ENCODE measurements around the gene TEDC1.

Gene TEDC1

GRCh38 chr14:105449276-105450122 is 41.5 kb upstream of the TEDC1 start:
- Histone ChIP-seq H3K4me1 (ENCODE audit: control insufficient read depth, insufficient read depth, low read length) (no peaks in the 10 kb centered on the region; the same call in 1 of the 2 replicates), H3K27me3 (ENCODE audit: control insufficient read depth, insufficient read depth, low read length) (no peaks in the 10 kb centered on the region), H3K36me3 (ENCODE audit: control insufficient read depth, insufficient read depth, low read length) (peaks cover 46% of the 10 kb centered on the region), H3K27ac (ENCODE audit: low read length) (no peak overlapping the region), H3K4me3 (ENCODE audit: low read length) (no peak overlapping the region), H3K9me3 (ENCODE audit: control insufficient read depth, insufficient read depth, low read length) (no peaks in the 10 kb centered on the region)
- no peak for DNase-seq (ENCODE audit: low read depth, low spot score)
- no CpG with 5 or more reads among the region's 47 CpGs for whole genome bisulfite sequencing (ENCODE audit: insufficient coverage, insufficient read length)

GRCh38 chr14:105450123-105450505 is 40.9 kb upstream of the TEDC1 start:
- H3K27ac ChIP-seq (ENCODE audit: low read length) = no peak overlapping the region
- H3K9me3 ChIP-seq (ENCODE audit: control insufficient read depth, insufficient read depth, low read length) = no peaks in the 10 kb centered on the region
- H3K27me3 ChIP-seq (ENCODE audit: control insufficient read depth, insufficient read depth, low read length) = no peaks in the 10 kb centered on the region
- no peaks in the 10 kb centered on the region; the same call in 1 of the 2 replicates for H3K4me1 ChIP-seq (ENCODE audit: control insufficient read depth, insufficient read depth, low read length)
- no CpG with 5 or more reads among the region's 22 CpGs for WGBS (ENCODE audit: insufficient coverage, insufficient read length)
- H3K4me3 ChIP-seq (ENCODE audit: low read length) = no peak overlapping the region
- no peak for DNase-seq (ENCODE audit: low read depth, low spot score)
- peaks cover 46% of the 10 kb centered on the region for H3K36me3 ChIP-seq (ENCODE audit: control insufficient read depth, insufficient read depth, low read length)

GRCh38 chr14:105450864-105451720 is 40.0 kb upstream of the TEDC1 start:
- no peaks in the 10 kb centered on the region; the same call in 1 of the 2 replicates for H3K4me1 ChIP-seq (ENCODE audit: control insufficient read depth, insufficient read depth, low read length)
- H3K27ac ChIP-seq (ENCODE audit: low read length) = no peak overlapping the region
- DNase-seq (ENCODE audit: low read depth, low spot score) = no peak
- H3K36me3 ChIP-seq (ENCODE audit: control insufficient read depth, insufficient read depth, low read length) = peaks cover 52% of the 10 kb centered on the region
- no peak overlapping the region for H3K4me3 ChIP-seq (ENCODE audit: low read length)
- H3K27me3 ChIP-seq (ENCODE audit: control insufficient read depth, insufficient read depth, low read length) = no peaks in the 10 kb centered on the region
- WGBS (ENCODE audit: insufficient coverage, insufficient read length) = no CpG with 5 or more reads among the region's 29 CpGs
- H3K9me3 ChIP-seq (ENCODE audit: control insufficient read depth, insufficient read depth, low read length) = no peaks in the 10 kb centered on the region

- H3K4me3 ChIP-seq (ENCODE audit: low read length) = no peak overlapping the region
- DNase-seq (ENCODE audit: low read depth, low spot score) = no peak
- no peaks in the 10 kb centered on the region; the same call in 1 of the 2 replicates for H3K4me1 ChIP-seq (ENCODE audit: control insufficient read depth, insufficient read depth, low read length)
- peaks cover 64% of the 10 kb centered on the region for H3K36me3 ChIP-seq (ENCODE audit: control insufficient read depth, insufficient read depth, low read length)
- H3K27me3 ChIP-seq (ENCODE audit: control insufficient read depth, insufficient read depth, low read length) = no peaks in the 10 kb centered on the region
- WGBS (ENCODE audit: insufficient coverage, insufficient read length) = no CpG with 5 or more reads among the region's 14 CpGs
- no peak overlapping the region for H3K27ac ChIP-seq (ENCODE audit: low read length)
- no peaks in the 10 kb centered on the region for H3K9me3 ChIP-seq (ENCODE audit: control insufficient read depth, insufficient read depth, low read length)
Measured at GRCh38 chr14:105452963-105453362, 38.1 kb upstream of the TEDC1 start.

GRCh38 chr14:105453847-105454246 is 37.2 kb upstream of the TEDC1 start:
- Histone ChIP-seq H3K27me3 (ENCODE audit: control insufficient read depth, insufficient read depth, low read length) (no peaks in the 10 kb centered on the region), H3K4me3 (ENCODE audit: low read length) (no peak overlapping the region), H3K4me1 (ENCODE audit: control insufficient read depth, insufficient read depth, low read length) (no peaks in the 10 kb centered on the region), H3K36me3 (ENCODE audit: control insufficient read depth, insufficient read depth, low read length) (peaks cover 65% of the 10 kb centered on the region), H3K9me3 (ENCODE audit: control insufficient read depth, insufficient read depth, low read length) (no peaks in the 10 kb centered on the region), H3K27ac (ENCODE audit: low read length) (no peak overlapping the region)
- DNase-seq (ENCODE audit: low read depth, low spot score) = no peak
- WGBS (ENCODE audit: insufficient coverage, insufficient read length) = no CpG with 5 or more reads among the region's 14 CpGs

- Histone ChIP-seq H3K36me3 (ENCODE audit: control insufficient read depth, insufficient read depth, low read length) (peaks cover 58% of the 10 kb centered on the region), H3K9me3 (ENCODE audit: control insufficient read depth, insufficient read depth, low read length) (no peaks in the 10 kb centered on the region), H3K4me1 (ENCODE audit: control insufficient read depth, insufficient read depth, low read length) (no peaks in the 10 kb centered on the region; the same call in 1 of the 2 replicates), H3K4me3 (ENCODE audit: low read length) (no peak overlapping the region), H3K27ac (ENCODE audit: low read length) (no peak overlapping the region), H3K27me3 (ENCODE audit: control insufficient read depth, insufficient read depth, low read length) (no peaks in the 10 kb centered on the region)
- no CpG with 5 or more reads among the region's 22 CpGs for WGBS (ENCODE audit: insufficient coverage, insufficient read length)
- no peak for DNase-seq (ENCODE audit: low read depth, low spot score)
Measured at GRCh38 chr14:105455086-105455640, 35.9 kb upstream of the TEDC1 start.

GRCh38 chr14:105455766-105456660 is 35.0 kb upstream of the TEDC1 start:
- no CpG with 5 or more reads among the region's 22 CpGs for WGBS (ENCODE audit: insufficient coverage, insufficient read length)
- H3K9me3 ChIP-seq (ENCODE audit: control insufficient read depth, insufficient read depth, low read length) = no peaks in the 10 kb centered on the region
- H3K36me3 ChIP-seq (ENCODE audit: control insufficient read depth, insufficient read depth, low read length) = peaks cover 58% of the 10 kb centered on the region
- no peak overlapping the region for H3K27ac ChIP-seq (ENCODE audit: low read length)
- no peak overlapping the region for H3K4me3 ChIP-seq (ENCODE audit: low read length)
- H3K4me1 ChIP-seq (ENCODE audit: control insufficient read depth, insufficient read depth, low read length) = no peaks in the 10 kb centered on the region; the same call in 1 of the 2 replicates
- no peaks in the 10 kb centered on the region for H3K27me3 ChIP-seq (ENCODE audit: control insufficient read depth, insufficient read depth, low read length)
- DNase-seq (ENCODE audit: low read depth, low spot score) = no peak

GRCh38 chr14:105456736-105457617 is 34.1 kb upstream of the TEDC1 start:
- H3K4me1 ChIP-seq (ENCODE audit: control insufficient read depth, insufficient read depth, low read length) = no peaks in the 10 kb centered on the region; the same call in 1 of the 2 replicates
- WGBS (ENCODE audit: insufficient coverage, insufficient read length) = no CpG with 5 or more reads among the region's 22 CpGs
- no peak overlapping the region for H3K27ac ChIP-seq (ENCODE audit: low read length)
- DNase-seq (ENCODE audit: low read depth, low spot score) = no peak
- H3K36me3 ChIP-seq (ENCODE audit: control insufficient read depth, insufficient read depth, low read length) = peaks cover 57% of the 10 kb centered on the region
- H3K4me3 ChIP-seq (ENCODE audit: low read length) = no peak overlapping the region
- H3K27me3 ChIP-seq (ENCODE audit: control insufficient read depth, insufficient read depth, low read length) = no peaks in the 10 kb centered on the region
- H3K9me3 ChIP-seq (ENCODE audit: control insufficient read depth, insufficient read depth, low read length) = no peaks in the 10 kb centered on the region

GRCh38 chr14:105458010-105458409 is 33.0 kb upstream of the TEDC1 start:
- H3K27ac ChIP-seq (ENCODE audit: low read length) = no peak overlapping the region
- no peaks in the 10 kb centered on the region; the same call in 1 of the 2 replicates for H3K4me1 ChIP-seq (ENCODE audit: control insufficient read depth, insufficient read depth, low read length)
- no peak for DNase-seq (ENCODE audit: low read depth, low spot score)
- H3K36me3 ChIP-seq (ENCODE audit: control insufficient read depth, insufficient read depth, low read length) = peaks cover 53% of the 10 kb centered on the region
- no peaks in the 10 kb centered on the region for H3K27me3 ChIP-seq (ENCODE audit: control insufficient read depth, insufficient read depth, low read length)
- no peak overlapping the region for H3K4me3 ChIP-seq (ENCODE audit: low read length)
- H3K9me3 ChIP-seq (ENCODE audit: control insufficient read depth, insufficient read depth, low read length) = no peaks in the 10 kb centered on the region
- no CpG with 5 or more reads among the region's 18 CpGs for WGBS (ENCODE audit: insufficient coverage, insufficient read length)
